ENCODE measurements around the gene AGFG1.

GRCh38 chr2:227578642-227579041 is 106.7 kb downstream of the AGFG1 start:
- TF ChIP-seq CTCF (IDR thresholded peaks at IDR 0.05; ENCODE audit: insufficient read depth, low read depth, low read length) (no peak), EZH2 (IDR thresholded peaks at IDR 0.05; ENCODE audit: insufficient read depth, low read length) (no peak)

Data from astrocyte (in vitro differentiated cells and primary cell).